Stimulated activated CD8-positive, alpha-beta memory T cell treated with anti-CD3 and anti-CD28 coated beads, Interleukin-12 subunit alpha, Interleukin-12 subunit beta, amount 100 ng/mL, for 4 hours (primary cell): Measurements from ENCODE around the gene TIPIN.
"Not testable (repeated sequence)": the region's sequence is repeated elsewhere in the genome, so short reads cannot be mapped to it uniquely, and the experiment has no call there.

Experiments
- DNase-seq: peaks from one replicate; pipeline ENCODE4 v3.0.0-alpha.2; 2020; ENCODE audit warnings: low read depth

TIPIN gene

GRCh38 chr15:66356359-66357236, at the start of gene TIPIN:
Gene TIPIN (minus strand): TSS chr15:66356685. CDS start chr15:66352947, 3,738 bp downstream.
- DNase-seq = peak; percentile 92

GRCh38 chr15:66405615-66406014, 49.1 kb upstream of the TIPIN start:
- DNase-seq = no peak

- no peak for DNase-seq
Observed at GRCh38 chr15:66405007-66405406, 48.5 kb upstream of the TIPIN start.

- no peak for DNase-seq
Observed at GRCh38 chr15:66404532-66404931, 48.0 kb upstream of the TIPIN start.

- DNase-seq = no peak
Observed at GRCh38 chr15:66404122-66404521, 47.6 kb upstream of the TIPIN start.

GRCh38 chr15:66403323-66403722, 46.8 kb upstream of the TIPIN start:
- DNase-seq = no peak

GRCh38 chr15:66402761-66403284, 46.3 kb upstream of the TIPIN start:
- DNase-seq = no peak

GRCh38 chr15:66401130-66402021, 44.9 kb upstream of the TIPIN start:
- DNase-seq = no peak

- no peak for DNase-seq
Observed at GRCh38 chr15:66400351-66400774, 43.9 kb upstream of the TIPIN start.

- no peak for DNase-seq
Observed at GRCh38 chr15:66399276-66399675, 42.8 kb upstream of the TIPIN start.

GRCh38 chr15:66394915-66395314, 38.4 kb upstream of the TIPIN start:
- DNase-seq = no peak

GRCh38 chr15:66394472-66394871, 38.0 kb upstream of the TIPIN start:
- DNase-seq = no peak

- not testable (repeated sequence) for DNase-seq
Observed at GRCh38 chr15:66393037-66393436, 36.6 kb upstream of the TIPIN start.

- no peak for DNase-seq
Observed at GRCh38 chr15:66390678-66391077, 34.2 kb upstream of the TIPIN start.

GRCh38 chr15:66389859-66390381, 33.4 kb upstream of the TIPIN start:
- no peak for DNase-seq

- DNase-seq = no peak
Observed at GRCh38 chr15:66389098-66389858, 32.8 kb upstream of the TIPIN start.

GRCh38 chr15:66388576-66388975, 32.1 kb upstream of the TIPIN start:
- DNase-seq = no peak

- no peak for DNase-seq
Observed at GRCh38 chr15:66388043-66388363, 31.5 kb upstream of the TIPIN start.

GRCh38 chr15:66387163-66388042, 30.9 kb upstream of the TIPIN start:
- peak; percentile 65 for DNase-seq

- DNase-seq = peak; percentile 98
Observed at GRCh38 chr15:66386204-66387123, 30.0 kb upstream of the TIPIN start, which contains the start of gene MAP2K1. Gene MAP2K1 (plus strand): TSS chr15:66386912. CDS start chr15:66387348, 436 bp downstream.
